ENCODE results near the gene SLC39A1. TPM values are rescaled to one million over a fixed set of nuclear protein-coding genes. Genes with fewer than 3 reads are reported as not detected.

SLC39A1 gene
- polyA plus RNA-seq, 2 of the 4 experiments (the other 2 are of a cell fraction), result 80.6 to 108 TPM

DNA sequence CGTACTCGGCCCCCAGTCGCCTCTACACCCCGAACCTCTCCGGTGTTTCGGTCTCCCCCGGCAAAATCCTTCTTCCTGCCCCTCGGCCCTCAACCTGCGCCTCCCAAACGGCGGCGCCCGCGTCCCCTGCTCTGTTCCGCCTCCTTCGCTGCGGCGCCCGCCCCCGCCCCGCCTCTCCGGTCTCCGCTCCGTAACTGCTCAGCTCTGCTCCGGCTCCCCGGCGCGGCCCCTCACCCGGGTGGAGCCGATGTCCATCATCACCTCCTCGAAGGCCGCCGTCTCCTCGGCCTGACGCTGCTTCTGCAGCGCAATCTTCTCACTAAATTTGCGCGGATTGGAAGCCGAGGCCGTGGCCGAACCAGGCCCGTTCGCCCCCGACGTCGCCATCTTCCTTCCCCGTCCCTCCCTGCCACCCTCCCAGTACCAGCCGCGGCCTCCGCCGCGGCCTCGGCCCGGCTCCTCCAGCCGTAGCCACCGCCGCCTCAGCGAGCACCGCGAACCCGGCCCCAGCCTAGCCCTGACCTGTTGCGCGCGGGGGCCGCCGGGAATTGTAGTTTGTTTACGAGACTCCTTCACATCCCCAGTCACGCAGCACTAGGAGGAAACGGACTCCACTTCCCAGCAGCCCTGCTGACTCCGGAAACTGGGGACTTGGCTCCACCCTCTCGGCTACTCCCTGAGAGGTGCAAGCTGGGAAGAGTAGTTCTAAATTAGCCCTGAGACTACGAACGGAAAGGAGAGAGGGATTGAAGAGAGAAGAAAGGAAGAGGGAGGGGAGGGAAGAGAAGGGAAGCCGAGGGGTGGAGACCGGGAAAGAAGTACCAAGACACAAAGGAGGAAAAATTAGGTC is 5.0 kb downstream of the SLC39A1 start, which contains the start of gene CRTC2:
Gene CRTC2, minus strand, starts transcription at position 502 of the 850 bp plus-strand sequence. Its CDS starts 115 bp downstream, at position 387.
- POLR2A ChIA-PET, result interaction anchor here (0.5 to 2.4 kb wide), 6 partner anchors 9 to 36 kb away, joined by 3 to 12 read pairs (median 4); partner anchors contain the start of genes CREB3L4, GATAD2B, JTB and RPS27
- DNase-seq (ENCODE audit: low read depth in 1 of 2, low spot score in 1 of 2), result peak; percentile 98 to 99
- CTCF ChIA-PET, result interaction anchor here (0.8 to 7.5 kb wide), 5 partner anchors 9 to 161 kb away, joined by 3 to 75 read pairs (median 5); partner anchors contain the start of genes CREB3L4, DENND4B and RAB13
- Histone ChIP-seq H3K9me3 (no peaks in the 10 kb centered on the region), H3K27ac (peak within 1 kb of the TSS; percentile 92 to 95), H3K4me2 (peak within 1 kb of the TSS; percentile 90), H3K4me3 (peak within 1 kb of the TSS; percentile 94), H3K4me1 (peaks cover 32% of the 10 kb centered on the region)
- 2% methylated on average over 24 of the region's 75 CpGs for WGBS (ENCODE audit: missing lambda C conversion rate)
- peak; percentile 13 for FAIRE-seq
- ATAC-seq, result peak; percentile 85 to 90
- TF ChIP-seq, protein P1, sequence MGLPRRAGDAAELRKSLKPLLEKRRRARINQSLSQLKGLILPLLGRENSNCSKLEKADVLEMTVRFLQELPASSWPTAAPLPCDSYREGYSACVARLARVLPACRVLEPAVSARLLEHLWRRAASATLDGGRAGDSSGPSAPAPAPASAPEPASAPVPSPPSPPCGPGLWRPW (IDR thresholded peaks at IDR 0.05), result no peak
- TF ChIP-seq MAFK (IDR thresholded peaks at IDR 0.05; ENCODE audit: partially characterized antibody) (no peak), EHMT2 (IDR thresholded peaks at IDR 0.05; ENCODE audit: low read depth) (no peak), TP53 (CRISPR knock-in tag; IDR thresholded peaks at IDR 0.05) (no peak), EHF (CRISPR knock-in tag; IDR thresholded peaks at IDR 0.05) (0 out of 2 replicates have a peak, but pooled peaks have one; percentile 47), EP300 (IDR thresholded peaks at IDR 0.05) (no peak), KDM5A (IDR thresholded peaks at IDR 0.05) (0 out of 2 replicates have a peak, but pooled peaks have one; percentile 23), SREBF2 (IDR thresholded peaks at IDR 0.05) (no peak), FOXS1 (CRISPR knock-in tag; IDR thresholded peaks at IDR 0.05) (no peak), KDM1A (IDR thresholded peaks at IDR 0.05; ENCODE audit: low read depth) (no peak), SMC3 (IDR thresholded peaks at IDR 0.05) (no peak; the same call in 2 of the 3 replicates), ZFP36 (IDR thresholded peaks at IDR 0.05; ENCODE audit: borderline replicate concordance, partially characterized antibody) (no peak), MYC (IDR thresholded peaks at IDR 0.05; ENCODE audit: borderline replicate concordance, low read length) (0 out of 2 replicates have a peak, but pooled peaks have one; percentile 35), CHD4 (IDR thresholded peaks at IDR 0.05; ENCODE audit: borderline replicate concordance) (no peak), ESRRA (IDR thresholded peaks at IDR 0.05; ENCODE audit: borderline replicate concordance, low read length) (no peak), RAD21 (conservative IDR thresholded peaks at IDR 0.05 in 1 of 2, IDR thresholded peaks at IDR 0.05 in 1 of 2) (0 out of 5 replicates have a peak, but pooled peaks of 1 of the 2 experiments have one; percentile 13), POLR2AphosphoS2 (conservative IDR thresholded peaks at IDR 0.05; ENCODE audit: low read length) (no peak; the same call in 1 of the 2 replicates), JUN (IDR thresholded peaks at IDR 0.05) (peak; percentile 79 to 85; a peak in 4 of 5 replicates), RFX5 (IDR thresholded peaks at IDR 0.05) (no peak), GATA3 (IDR thresholded peaks at IDR 0.05; ENCODE audit: borderline replicate concordance) (peak; percentile 29; the same call in 1 of the 2 replicates), TFCP2L1 (CRISPR knock-in tag; IDR thresholded peaks at IDR 0.05) (peak; percentile 82; the same call in 1 of the 2 replicates), FOSB (CRISPR knock-in tag; IDR thresholded peaks at IDR 0.05) (no peak), RARB (CRISPR knock-in tag; IDR thresholded peaks at IDR 0.05) (no peak), CHD2 (IDR thresholded peaks at IDR 0.05; ENCODE audit: low read length, partially characterized antibody) (no peak)
- TF ChIP-seq, protein P2, sequence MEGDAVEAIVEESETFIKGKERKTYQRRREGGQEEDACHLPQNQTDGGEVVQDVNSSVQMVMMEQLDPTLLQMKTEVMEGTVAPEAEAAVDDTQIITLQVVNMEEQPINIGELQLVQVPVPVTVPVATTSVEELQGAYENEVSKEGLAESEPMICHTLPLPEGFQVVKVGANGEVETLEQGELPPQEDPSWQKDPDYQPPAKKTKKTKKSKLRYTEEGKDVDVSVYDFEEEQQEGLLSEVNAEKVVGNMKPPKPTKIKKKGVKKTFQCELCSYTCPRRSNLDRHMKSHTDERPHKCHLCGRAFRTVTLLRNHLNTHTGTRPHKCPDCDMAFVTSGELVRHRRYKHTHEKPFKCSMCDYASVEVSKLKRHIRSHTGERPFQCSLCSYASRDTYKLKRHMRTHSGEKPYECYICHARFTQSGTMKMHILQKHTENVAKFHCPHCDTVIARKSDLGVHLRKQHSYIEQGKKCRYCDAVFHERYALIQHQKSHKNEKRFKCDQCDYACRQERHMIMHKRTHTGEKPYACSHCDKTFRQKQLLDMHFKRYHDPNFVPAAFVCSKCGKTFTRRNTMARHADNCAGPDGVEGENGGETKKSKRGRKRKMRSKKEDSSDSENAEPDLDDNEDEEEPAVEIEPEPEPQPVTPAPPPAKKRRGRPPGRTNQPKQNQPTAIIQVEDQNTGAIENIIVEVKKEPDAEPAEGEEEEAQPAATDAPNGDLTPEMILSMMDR (IDR thresholded peaks at IDR 0.05), result no peak
- TF ChIP-seq, protein P3, sequence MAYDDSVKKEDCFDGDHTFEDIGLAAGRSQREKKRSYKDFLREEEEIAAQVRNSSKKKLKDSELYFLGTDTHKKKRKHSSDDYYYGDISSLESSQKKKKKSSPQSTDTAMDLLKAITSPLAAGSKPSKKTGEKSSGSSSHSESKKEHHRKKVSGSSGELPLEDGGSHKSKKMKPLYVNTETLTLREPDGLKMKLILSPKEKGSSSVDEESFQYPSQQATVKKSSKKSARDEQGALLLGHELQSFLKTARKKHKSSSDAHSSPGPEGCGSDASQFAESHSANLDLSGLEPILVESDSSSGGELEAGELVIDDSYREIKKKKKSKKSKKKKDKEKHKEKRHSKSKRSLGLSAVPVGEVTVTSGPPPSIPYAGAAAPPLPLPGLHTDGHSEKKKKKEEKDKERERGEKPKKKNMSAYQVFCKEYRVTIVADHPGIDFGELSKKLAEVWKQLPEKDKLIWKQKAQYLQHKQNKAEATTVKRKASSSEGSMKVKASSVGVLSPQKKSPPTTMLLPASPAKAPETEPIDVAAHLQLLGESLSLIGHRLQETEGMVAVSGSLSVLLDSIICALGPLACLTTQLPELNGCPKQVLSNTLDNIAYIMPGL (CRISPR knock-in tag; IDR thresholded peaks at IDR 0.05; ENCODE audit: borderline replicate concordance), result no peak
- TF ChIP-seq, protein P4, sequence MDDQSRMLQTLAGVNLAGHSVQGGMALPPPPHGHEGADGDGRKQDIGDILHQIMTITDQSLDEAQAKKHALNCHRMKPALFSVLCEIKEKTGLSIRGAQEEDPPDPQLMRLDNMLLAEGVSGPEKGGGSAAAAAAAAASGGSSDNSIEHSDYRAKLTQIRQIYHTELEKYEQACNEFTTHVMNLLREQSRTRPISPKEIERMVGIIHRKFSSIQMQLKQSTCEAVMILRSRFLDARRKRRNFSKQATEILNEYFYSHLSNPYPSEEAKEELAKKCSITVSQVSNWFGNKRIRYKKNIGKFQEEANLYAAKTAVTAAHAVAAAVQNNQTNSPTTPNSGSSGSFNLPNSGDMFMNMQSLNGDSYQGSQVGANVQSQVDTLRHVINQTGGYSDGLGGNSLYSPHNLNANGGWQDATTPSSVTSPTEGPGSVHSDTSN (IDR thresholded peaks at IDR 0.05), result no peak
- TF ChIP-seq, protein P5, sequence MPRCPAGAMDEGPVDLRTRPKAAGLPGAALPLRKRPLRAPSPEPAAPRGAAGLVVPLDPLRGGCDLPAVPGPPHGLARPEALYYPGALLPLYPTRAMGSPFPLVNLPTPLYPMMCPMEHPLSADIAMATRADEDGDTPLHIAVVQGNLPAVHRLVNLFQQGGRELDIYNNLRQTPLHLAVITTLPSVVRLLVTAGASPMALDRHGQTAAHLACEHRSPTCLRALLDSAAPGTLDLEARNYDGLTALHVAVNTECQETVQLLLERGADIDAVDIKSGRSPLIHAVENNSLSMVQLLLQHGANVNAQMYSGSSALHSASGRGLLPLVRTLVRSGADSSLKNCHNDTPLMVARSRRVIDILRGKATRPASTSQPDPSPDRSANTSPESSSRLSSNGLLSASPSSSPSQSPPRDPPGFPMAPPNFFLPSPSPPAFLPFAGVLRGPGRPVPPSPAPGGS (IDR thresholded peaks at IDR 0.05), result peak; percentile 55; the same call in 1 of the 3 replicates
- TF ChIP-seq, protein P6, sequence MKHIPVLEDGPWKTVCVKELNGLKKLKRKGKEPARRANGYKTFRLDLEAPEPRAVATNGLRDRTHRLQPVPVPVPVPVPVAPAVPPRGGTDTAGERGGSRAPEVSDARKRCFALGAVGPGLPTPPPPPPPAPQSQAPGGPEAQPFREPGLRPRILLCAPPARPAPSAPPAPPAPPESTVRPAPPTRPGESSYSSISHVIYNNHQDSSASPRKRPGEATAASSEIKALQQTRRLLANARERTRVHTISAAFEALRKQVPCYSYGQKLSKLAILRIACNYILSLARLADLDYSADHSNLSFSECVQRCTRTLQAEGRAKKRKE (CRISPR knock-in tag; IDR thresholded peaks at IDR 0.05; ENCODE audit: low read depth), result no peak; the same call in 1 of the 2 replicates

Data from A549 (cell line).